HepG2 (cell line): Measurements from ENCODE around the gene NAE1. TPM values are rescaled to one million over a fixed set of nuclear protein-coding genes. Genes with fewer than 3 reads are reported as not detected.

Source experiments
- ATAC-seq: fragments of 200-7000 bp; cut with Tn5 transposase; 3 replicates; pipeline ENCODE4 v1.9.1; 2020; ENCODE audit warnings: mild to moderate bottlenecking, moderate library complexity
- BruUV-seq: library from RNA; stranded (reverse); fragments of 400-500 nt; replicated peaks from 2 replicates; lab custom pipeline; 2021; lab: Mats Ljungman, UMichigan
- CTCF ChIA-PET: fragments of 300-600 bp; formaldehyde crosslinking; extraction: SDS; loops from one replicate; lab custom pipeline; 2021; ENCODE audit warnings: low total read pairs, inconsistent platforms, low intra/inter-chr PET ratio; lab: Yijun Ruan, JAX
- POLR2A ChIA-PET: fragments of 350-600 bp; sonication (Branson Sonifier 250); formaldehyde crosslinking; loops from one replicate; lab custom pipeline; 2020; ENCODE audit warnings: antibody characterized with exemption, inconsistent platforms; lab: Yijun Ruan, JAX
- DNase-seq: peaks from one replicate; pipeline ENCODE4 v3.0.0-alpha.2; 2015; ENCODE audit warnings: low spot score
- FAIRE-seq: peaks from 3 replicates; lab custom pipeline; 2011; peaks lifted over from hg19 to GRCh38; lab: Jason Lieb, UNC
- H2AFZ ChIP-seq: one replicate; pipeline ENCODE4 v1.6.1; 2011; ENCODE audit warnings: low read length, inconsistent platforms
- H3K27ac ChIP-seq: fragments of 300-600 bp; 3 replicates; pipeline ENCODE4 v1.8.0; 2011; ENCODE audit warnings: mixed run types, mild to moderate bottlenecking, mixed read lengths, low read length, inconsistent platforms; ENCODE audit not compliant: insufficient read depth; ENCODE audit errors: extremely low read length
- H3K27me3 ChIP-seq, 2 experiments: fragments of 200-600 bp in 1 of 2; 2 replicates in 1 of 2; 3 replicates in 1 of 2; pipeline versions ENCODE4 v1.6.0 to v1.8.0; 2011; ENCODE audit warnings: low read length in 2 of 2, mild to moderate bottlenecking in 2 of 2, moderate library complexity in 2 of 2, inconsistent platforms in 1 of 2; ENCODE audit not compliant: insufficient read depth in 2 of 2, control insufficient read depth in 1 of 2
- H3K36me3 ChIP-seq, 2 experiments: fragments of 200-600 bp in 1 of 2; replicated peaks in 1 of 2; 2 replicates in 1 of 2; 3 replicates in 1 of 2; pipeline versions ENCODE4 v1.5.1 to v1.8.0; 2011; ENCODE audit warnings: low read length in 2 of 2, inconsistent platforms in 1 of 2; ENCODE audit not compliant: insufficient read depth in 2 of 2, control insufficient read depth in 1 of 2
- H3K4me1 ChIP-seq: 2 replicates; pipeline ENCODE4 v1.5.1; 2012; ENCODE audit warnings: low read length, inconsistent platforms; ENCODE audit not compliant: insufficient read depth
- H3K4me2 ChIP-seq: 2 replicates; pipeline ENCODE4 v1.6.0; 2011; ENCODE audit warnings: low read depth, low read length, inconsistent platforms
- H3K4me3 ChIP-seq, 3 experiments: fragments of 200-600 bp in 1 of 3; sonication (generic), shearing (Covaris generic) in 1 of 3; replicated peaks in 1 of 3; 2 replicates each; pipeline ENCODE4 v1.5.1; 2011 to 2016; ENCODE audit warnings: low read length in 3 of 3, inconsistent platforms in 2 of 3, low read depth in 2 of 3, mild to moderate bottlenecking in 2 of 3, control low read depth in 1 of 3, mixed read lengths in 1 of 3; ENCODE audit not compliant: insufficient read depth in 1 of 3
- H3K79me2 ChIP-seq: one replicate; pipeline ENCODE4 v1.6.1; 2011; ENCODE audit warnings: low read length, inconsistent platforms; ENCODE audit not compliant: insufficient read depth
- H3K9ac ChIP-seq: 2 replicates; pipeline ENCODE4 v1.6.0; 2011; ENCODE audit warnings: mild to moderate bottlenecking, low read depth, low read length, inconsistent platforms; ENCODE audit not compliant: insufficient read depth
- H3K9me3 ChIP-seq: 2 replicates; pipeline ENCODE4 v1.5.1; 2012; ENCODE audit warnings: mild to moderate bottlenecking, low read length
- H4K20me1 ChIP-seq: 2 replicates; pipeline ENCODE4 v1.6.0; 2011; ENCODE audit warnings: inconsistent platforms, mild to moderate bottlenecking, low read length, moderate library complexity; ENCODE audit not compliant: insufficient read depth
- ATAD3A ChIP-seq: sonication (generic); formaldehyde crosslinking; IDR thresholded peaks from 2 replicates; pipeline ENCODE4 v1.4.0; 2020; ENCODE audit warnings: missing genetic modification reagents
- ELF1 ChIP-seq: sonication (generic); formaldehyde crosslinking; IDR thresholded peaks from 2 replicates; pipeline ENCODE4 v1.4.0; 2020; ENCODE audit warnings: missing genetic modification reagents
- ETV5 ChIP-seq: IDR thresholded peaks from 2 replicates; pipeline ENCODE4 v1.6.1; 2018; ENCODE audit warnings: missing biosample characterization, missing genetic modification reagents, inconsistent platforms, borderline replicate concordance
- GLI4 ChIP-seq: sonication (generic); formaldehyde crosslinking; IDR thresholded peaks from 2 replicates; pipeline ENCODE4 v1.5.1; 2020; ENCODE audit warnings: missing genetic modification reagents, mild to moderate bottlenecking, moderate library complexity, borderline replicate concordance
- MED13 ChIP-seq: sonication (generic); formaldehyde crosslinking; IDR thresholded peaks from 2 replicates; pipeline ENCODE4 v1.5.0; 2020; ENCODE audit warnings: missing genetic modification reagents
- NR2F6 ChIP-seq, 2 experiments: IDR thresholded peaks; 2 replicates each; pipeline ENCODE4 v1.6.1; 2016; ENCODE audit warnings: antibody characterized with exemption in 1 of 2, mild to moderate bottlenecking in 1 of 2
- RARA ChIP-seq: IDR thresholded peaks from 2 replicates; pipeline ENCODE4 v1.6.1; 2016; ENCODE audit warnings: missing genetic modification reagents, missing compliant biosample characterization
- RXRB ChIP-seq: IDR thresholded peaks from 2 replicates; pipeline ENCODE4 v1.6.1; 2016; ENCODE audit warnings: borderline replicate concordance, missing genetic modification reagents, missing compliant biosample characterization
- ZNF451 ChIP-seq: sonication (generic); formaldehyde crosslinking; IDR thresholded peaks from 2 replicates; pipeline ENCODE4 v1.5.0; 2020; ENCODE audit warnings: mild to moderate bottlenecking, missing genetic modification reagents
- ZNF598 ChIP-seq: sonication (generic); formaldehyde crosslinking; IDR thresholded peaks from 2 replicates; pipeline ENCODE4 v1.5.1; 2020; ENCODE audit warnings: mild to moderate bottlenecking, missing genetic modification reagents, borderline replicate concordance
- WGBS: methylation state at CpG from one replicate; pipeline ENCODE4 v1.1.6; 2017; ENCODE audit warnings: low lambda C conversion rate; 5-methylcytosine and 5-hydroxymethylcytosine counted together
- in situ Hi-C: cut with HindIII; loops from 2 replicates; pipeline ENCODE4 v1.10.0; 2017; ENCODE audit warnings: low pct_unique_long_range_greater_than_20kb; ENCODE audit not compliant: extremely low pct_ligation_motif_present
- intact Hi-C: fragments of 100-400 bp; cut with micrococcal nuclease; formaldehyde crosslinking; loops from one replicate; pipeline ENCODE4 v1.10.0; 2022; ENCODE audit not compliant: unreplicated experiment
- polyA plus RNA-seq, 8 experiments: library from polyadenylated mRNA; depleted of rRNA in 3 of 8; stranded (reverse) in 7 of 8; unstranded in 1 of 8; fragments of >200 nt; fragmentation: Illumina TruSeq in 4 of 8; extraction: Trizol in 4 of 8; gene quantifications; 2 replicates each; pipeline versions ENCODE4 v1.2.1 to v1.2.3, GENCODE V29; 2011 to 2016; ENCODE audit warnings: low read depth in 4 of 8, missing spikeins in 1 of 8, mixed read lengths in 1 of 8; ENCODE audit not compliant: insufficient read depth in 1 of 8
- total RNA-seq, 5 experiments: library from RNA; depleted of rRNA; stranded (reverse); fragments of >200 nt; fragmentation: Illumina TruSeq; extraction: Trizol; gene quantifications; 2 replicates each; pipeline ENCODE4 v1.2.3, GENCODE V29; 2016; ENCODE audit warnings: low read depth in 1 of 5
- TF ChIP-seq, protein P1 (sequence below): sonication (generic); formaldehyde crosslinking; IDR thresholded peaks from 2 replicates; pipeline ENCODE4 v1.4.0; 2020; ENCODE audit warnings: missing genetic modification reagents, borderline replicate concordance
- TF ChIP-seq, protein P2 (sequence below): sonication (generic); formaldehyde crosslinking; IDR thresholded peaks from 2 replicates; pipeline ENCODE4 v1.4.0; 2020; ENCODE audit warnings: missing genetic modification reagents, borderline replicate concordance

NAE1 gene
- total and polyA plus RNA-seq, 2 of the 13 experiments (the other 11 are each of a cell fraction or from before 2014, with no cell fraction given): 95.7 to 206 TPM

DNA sequence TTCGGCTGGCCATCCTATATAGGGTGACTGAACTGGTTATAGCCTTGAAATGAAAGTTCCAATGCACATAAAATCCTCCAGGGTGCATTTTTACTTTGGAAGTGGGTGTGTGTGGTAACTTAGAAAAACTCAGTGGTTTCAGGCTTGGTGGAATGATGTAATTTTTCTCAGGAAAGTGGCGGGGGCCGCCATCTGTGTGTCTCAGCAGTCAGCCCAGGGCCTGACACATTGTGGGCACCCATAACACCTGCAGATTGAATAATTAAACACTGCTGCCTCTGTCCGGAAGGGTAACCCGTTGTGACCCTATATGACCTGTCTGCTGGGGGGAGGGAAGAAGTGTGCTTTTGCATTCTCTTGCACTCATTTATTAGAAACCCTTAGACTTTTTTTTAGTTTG is 47.3 kb upstream of the NAE1 start:
- Histone ChIP-seq H3K4me3 (no peak overlapping the region), H4K20me1 (no peaks in the 10 kb centered on the region), H3K4me1 (peaks cover 59% of the 10 kb centered on the region), H3K9me3 (no peaks in the 10 kb centered on the region), H2AFZ (no peak overlapping the region), H3K9ac (no peak overlapping the region), H3K4me2 (peak overlapping the region; percentile 29), H3K27me3 (peaks cover 0 to 3% of the 10 kb centered on the region in 2 experiments; a peak in 1 of 5 replicates), H3K27ac (no peak overlapping the region), H3K36me3 (no peaks in the 10 kb centered on the region; a peak in 1 of 5 replicates), H3K79me2 (peaks cover 17% of the 10 kb centered on the region)
- no TSS peak for BruUV-seq
- intact Hi-C loops (no loop called here), in situ Hi-C loops (no loop called here)
- CTCF ChIA-PET: no interaction called here
- DNase-seq: no peak
- FAIRE-seq: no peak
- 29% methylated on average over 5 of the region's 5 CpGs for WGBS
- ATAC-seq: no peak
- POLR2A ChIA-PET: no interaction called here
- 0 out of 2 replicates have a peak, but pooled peaks have one; percentile 6 for TF ChIP-seq RARA (CRISPR knock-in tag)
- TF ChIP-seq GLI4 (CRISPR knock-in tag): 0 out of 2 replicates have a peak, but pooled peaks have one; percentile 32
- TF ChIP-seq, protein P1, sequence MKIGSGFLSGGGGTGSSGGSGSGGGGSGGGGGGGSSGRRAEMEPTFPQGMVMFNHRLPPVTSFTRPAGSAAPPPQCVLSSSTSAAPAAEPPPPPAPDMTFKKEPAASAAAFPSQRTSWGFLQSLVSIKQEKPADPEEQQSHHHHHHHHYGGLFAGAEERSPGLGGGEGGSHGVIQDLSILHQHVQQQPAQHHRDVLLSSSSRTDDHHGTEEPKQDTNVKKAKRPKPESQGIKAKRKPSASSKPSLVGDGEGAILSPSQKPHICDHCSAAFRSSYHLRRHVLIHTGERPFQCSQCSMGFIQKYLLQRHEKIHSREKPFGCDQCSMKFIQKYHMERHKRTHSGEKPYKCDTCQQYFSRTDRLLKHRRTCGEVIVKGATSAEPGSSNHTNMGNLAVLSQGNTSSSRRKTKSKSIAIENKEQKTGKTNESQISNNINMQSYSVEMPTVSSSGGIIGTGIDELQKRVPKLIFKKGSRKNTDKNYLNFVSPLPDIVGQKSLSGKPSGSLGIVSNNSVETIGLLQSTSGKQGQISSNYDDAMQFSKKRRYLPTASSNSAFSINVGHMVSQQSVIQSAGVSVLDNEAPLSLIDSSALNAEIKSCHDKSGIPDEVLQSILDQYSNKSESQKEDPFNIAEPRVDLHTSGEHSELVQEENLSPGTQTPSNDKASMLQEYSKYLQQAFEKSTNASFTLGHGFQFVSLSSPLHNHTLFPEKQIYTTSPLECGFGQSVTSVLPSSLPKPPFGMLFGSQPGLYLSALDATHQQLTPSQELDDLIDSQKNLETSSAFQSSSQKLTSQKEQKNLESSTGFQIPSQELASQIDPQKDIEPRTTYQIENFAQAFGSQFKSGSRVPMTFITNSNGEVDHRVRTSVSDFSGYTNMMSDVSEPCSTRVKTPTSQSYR (CRISPR knock-in tag): peak; percentile 37; the same call in 1 of the 2 replicates
- TF ChIP-seq ZNF598: no peak
- TF ChIP-seq ATAD3A (CRISPR knock-in tag): no peak
- no peak for TF ChIP-seq ELF1
- TF ChIP-seq NR2F6 (IDR thresholded peaks at IDR 0.05): no peak
- peak; percentile 20; the same call in 1 of the 2 replicates for TF ChIP-seq NR2F6 (CRISPR knock-in tag; IDR thresholded peaks at IDR 0.05)
- no peak for TF ChIP-seq ZNF451 (CRISPR knock-in tag)
- TF ChIP-seq RXRB: peak; percentile 60; the same call in 1 of the 2 replicates
- TF ChIP-seq, protein P2, sequence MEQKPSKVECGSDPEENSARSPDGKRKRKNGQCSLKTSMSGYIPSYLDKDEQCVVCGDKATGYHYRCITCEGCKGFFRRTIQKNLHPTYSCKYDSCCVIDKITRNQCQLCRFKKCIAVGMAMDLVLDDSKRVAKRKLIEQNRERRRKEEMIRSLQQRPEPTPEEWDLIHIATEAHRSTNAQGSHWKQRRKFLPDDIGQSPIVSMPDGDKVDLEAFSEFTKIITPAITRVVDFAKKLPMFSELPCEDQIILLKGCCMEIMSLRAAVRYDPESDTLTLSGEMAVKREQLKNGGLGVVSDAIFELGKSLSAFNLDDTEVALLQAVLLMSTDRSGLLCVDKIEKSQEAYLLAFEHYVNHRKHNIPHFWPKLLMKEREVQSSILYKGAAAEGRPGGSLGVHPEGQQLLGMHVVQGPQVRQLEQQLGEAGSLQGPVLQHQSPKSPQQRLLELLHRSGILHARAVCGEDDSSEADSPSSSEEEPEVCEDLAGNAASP: peak; percentile 90; the same call in 1 of the 2 replicates
- no peak for TF ChIP-seq MED13 (CRISPR knock-in tag)
- TF ChIP-seq ETV5 (CRISPR knock-in tag): peak; percentile 30; the same call in 1 of the 2 replicates
